ENCODE results near the gene HSPA6.
"Not testable (repeated sequence)": the region's sequence is repeated elsewhere in the genome, so short reads cannot be mapped to it uniquely, and the experiment has no call there.

Gene HSPA6

DNA sequence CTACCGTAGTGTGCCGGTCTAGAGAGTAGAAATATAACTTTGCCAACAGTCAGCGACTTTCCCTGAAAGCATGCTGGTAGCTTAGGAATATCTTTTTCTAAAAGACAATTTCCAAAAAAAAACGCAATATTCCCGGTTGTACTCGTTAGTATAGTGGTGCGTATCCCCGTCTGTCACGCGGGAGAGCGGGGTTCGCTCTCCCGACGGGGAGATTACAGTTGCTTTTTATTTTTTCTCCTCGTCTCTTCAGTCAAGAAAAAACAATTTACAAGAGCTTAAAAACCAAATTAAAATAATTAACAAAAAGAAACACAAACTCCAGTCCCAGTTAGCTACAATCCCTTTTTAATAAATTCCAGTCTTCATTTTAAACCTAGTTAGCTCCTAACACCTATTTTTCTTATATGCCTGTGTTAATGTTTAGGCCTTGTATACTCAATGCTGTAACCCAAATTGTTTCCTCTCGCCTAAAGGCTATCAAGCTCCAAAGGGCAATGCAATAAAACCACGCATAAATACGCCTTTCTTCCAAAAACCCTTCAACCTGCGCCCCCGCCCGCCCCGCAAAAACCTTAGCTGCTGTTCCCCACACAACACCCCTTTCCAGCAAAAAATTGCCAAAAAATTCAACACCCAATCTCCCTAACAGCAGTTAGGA lies 7.8 kb downstream of the HSPA6 start:
- DNase-seq (ENCODE audit: extremely low read depth in 1 of 2, low read depth in 1 of 2) = no peak

DNA sequence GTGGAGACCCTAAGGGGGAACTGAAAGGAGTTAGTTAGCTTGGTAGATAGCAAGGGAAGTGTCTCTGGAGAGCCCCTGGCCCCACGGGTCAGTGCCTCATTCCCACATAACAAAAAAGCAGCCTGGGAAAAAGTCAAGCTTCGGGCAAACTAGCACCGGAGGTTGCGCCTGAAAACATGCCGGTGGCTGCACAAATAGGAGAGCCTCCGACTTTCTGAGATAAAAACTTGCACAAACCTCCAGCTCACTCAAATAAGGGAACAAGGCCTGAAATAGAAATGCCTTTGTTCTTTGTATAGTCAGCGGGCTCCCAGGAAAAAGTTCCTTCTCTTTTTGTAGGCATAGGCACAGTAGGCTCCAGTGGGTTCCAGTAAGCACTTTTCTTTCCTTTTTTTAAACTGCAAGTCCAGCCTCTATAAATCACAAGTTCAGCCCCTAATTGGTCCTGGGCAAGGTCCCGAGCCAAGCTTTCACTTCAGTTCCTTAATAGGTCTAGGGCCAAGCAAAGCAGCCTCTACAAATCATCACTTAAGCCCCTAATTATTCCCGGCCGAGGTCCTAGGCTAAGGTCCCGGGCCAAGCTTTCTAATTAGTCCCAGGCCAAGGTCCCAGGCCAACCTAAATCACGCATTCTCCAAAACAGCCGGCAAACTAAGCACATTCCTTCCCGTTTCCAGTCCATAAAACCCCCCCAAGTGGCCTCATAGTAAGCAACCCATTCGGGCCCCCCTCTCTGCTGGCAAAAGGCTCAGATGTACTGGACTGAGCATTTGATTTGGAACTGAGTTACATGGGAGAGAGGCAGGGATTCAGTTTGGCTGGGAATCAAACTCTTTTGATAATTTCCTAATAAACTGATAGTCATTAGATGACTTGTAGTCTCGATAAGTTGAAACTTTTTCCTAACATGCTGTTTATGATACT lies 8.6 kb downstream of the HSPA6 start:
- not testable (repeated sequence) for DNase-seq (ENCODE audit: extremely low read depth in 1 of 2, low read depth in 1 of 2)

DNA sequence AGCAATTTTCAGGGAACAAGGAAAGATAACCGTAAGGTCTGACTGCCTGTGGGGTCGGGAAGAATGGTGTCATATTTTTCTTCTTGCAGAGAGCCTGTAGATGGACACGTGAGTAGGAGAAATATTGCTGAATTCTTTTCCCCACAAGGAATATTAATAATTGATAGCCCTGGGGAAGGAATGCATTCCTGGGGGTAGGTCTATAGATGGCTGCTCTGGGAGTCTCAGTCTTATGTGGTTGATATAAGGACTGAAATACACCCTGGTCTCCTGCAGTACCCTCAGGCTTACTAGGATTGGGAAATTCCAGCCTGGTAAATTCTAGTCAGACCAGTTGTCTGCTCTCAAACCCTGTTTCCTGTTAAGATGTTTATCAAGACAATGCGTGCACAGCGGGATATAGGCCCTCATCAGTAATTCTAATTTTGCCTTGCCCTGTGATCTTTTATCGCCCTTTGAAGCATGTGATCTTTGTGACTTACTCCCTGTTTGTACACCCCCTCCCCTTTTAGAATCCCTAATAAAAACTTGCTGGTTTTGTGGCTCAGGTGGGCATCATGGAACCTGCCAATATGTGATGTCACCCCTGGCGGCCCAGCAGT lies 12.8 kb downstream of the HSPA6 start:
- DNase-seq (ENCODE audit: extremely low read depth in 1 of 2, low read depth in 1 of 2) = not testable (repeated sequence)

DNA sequence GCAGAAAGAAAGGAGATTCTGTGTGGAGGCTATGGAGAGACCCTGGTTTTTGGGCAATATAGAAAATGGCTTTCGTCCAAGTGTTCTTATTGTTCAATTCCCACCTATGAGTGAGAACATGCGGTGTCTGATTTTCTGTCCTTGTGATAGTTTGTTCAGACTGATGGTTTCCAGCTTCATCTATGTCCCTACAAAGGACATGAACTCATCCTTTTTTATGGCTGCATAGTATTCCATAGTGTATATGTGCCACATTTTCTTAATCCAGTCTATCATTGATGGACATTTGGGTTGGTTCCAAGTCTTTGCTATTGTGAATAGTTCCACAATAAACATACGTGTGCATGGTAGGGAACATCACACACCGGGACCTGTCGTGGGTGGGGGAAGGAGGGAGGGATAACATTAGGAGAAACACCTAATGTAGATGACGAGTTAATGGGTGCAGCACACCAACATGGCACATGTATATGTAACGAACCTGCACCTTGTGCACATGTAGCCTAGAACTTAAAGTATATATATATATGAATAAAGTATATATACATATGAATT lies 14.7 kb downstream of the HSPA6 start:
- DNase-seq (ENCODE audit: extremely low read depth in 1 of 2, low read depth in 1 of 2) = not testable (repeated sequence)

DNA sequence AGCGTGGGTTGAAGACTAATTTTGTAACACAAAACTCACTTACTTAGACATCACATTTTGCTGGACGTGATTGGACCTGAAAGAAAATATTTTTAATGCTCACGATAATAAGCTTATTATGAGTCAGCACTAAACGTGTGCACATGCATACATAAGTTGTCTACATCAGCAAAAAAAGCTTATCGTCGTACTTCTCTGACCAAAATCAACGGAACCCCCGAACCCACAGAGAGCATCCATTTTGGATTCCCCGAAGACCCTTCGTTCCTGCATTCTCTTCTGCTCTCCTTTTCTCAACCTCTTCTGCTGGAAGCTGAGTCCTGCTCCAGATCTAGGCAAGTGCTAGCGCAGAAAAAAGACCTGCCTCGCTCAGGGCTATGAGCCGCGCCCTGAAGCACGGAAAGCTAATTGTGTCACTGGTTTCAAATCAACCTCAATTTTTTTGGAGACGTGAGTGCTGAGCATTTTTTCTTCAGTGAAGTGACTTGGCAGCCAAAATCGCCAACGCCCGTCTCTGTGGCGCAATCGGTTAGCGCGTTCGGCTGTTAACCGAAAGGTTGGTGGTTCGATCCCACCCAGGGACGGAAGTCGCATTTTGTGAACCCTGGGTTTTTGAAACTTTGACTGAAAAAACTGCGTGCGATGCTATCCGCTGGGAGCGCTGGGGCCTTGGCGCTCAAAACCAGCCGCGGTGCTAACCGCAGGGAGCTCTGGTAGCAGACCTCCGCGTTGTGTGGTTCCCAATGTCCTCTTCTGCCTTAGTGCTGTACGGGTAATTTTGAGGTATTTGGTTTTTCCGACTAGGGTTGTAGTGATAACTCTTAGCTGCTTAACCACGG lies 15.6 kb downstream of the HSPA6 start:
- peak; percentile 80 to 92 for DNase-seq (ENCODE audit: extremely low read depth in 1 of 2, low read depth in 1 of 2)

DNA sequence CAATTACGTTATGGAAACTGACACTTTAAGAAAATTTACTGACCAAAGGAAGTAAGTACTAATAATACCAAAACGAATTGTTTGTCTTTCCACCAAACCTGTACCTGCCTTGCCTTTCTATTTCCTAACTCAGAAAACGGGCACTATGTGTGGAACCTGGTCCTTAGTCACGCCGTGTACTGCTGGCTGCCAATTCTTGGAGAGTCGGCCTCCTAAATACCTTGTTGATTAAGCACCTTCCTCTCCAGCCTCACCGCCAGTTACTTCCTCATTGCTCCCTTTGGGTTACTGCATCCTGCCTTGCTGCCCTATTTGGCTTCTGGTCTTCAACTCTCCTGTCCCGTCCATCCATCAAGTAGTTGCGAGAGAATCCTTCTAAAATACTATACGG lies 16.2 kb downstream of the HSPA6 start:
- peak in 1 of 2 donors; percentile 10 for DNase-seq (ENCODE audit: extremely low read depth in 1 of 2, low read depth in 1 of 2)

DNA sequence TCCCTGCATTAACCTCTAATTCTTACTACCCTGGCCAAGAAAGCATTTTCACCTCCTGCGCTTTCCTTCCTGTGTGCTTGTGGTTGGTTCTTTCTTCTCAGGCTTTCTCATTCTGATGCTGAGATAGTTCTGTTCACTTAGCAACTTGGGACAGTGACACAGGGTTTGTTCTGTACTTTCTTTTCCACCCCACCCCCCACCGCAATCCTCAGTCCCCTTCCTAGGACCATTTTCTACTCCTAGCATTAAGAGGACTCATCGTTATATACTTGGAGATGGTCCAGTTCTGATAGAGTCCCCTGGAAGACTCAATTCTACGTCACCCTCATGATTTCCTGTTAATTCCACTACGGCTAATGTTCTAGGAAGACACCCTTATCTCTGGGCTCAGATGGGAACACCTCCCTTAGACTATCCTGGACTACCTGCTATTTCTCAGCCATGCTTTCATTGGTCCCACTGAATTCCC lies 17.8 kb downstream of the HSPA6 start:
- peak in 1 of 2 donors; percentile 41 for DNase-seq (ENCODE audit: extremely low read depth in 1 of 2, low read depth in 1 of 2)

DNA sequence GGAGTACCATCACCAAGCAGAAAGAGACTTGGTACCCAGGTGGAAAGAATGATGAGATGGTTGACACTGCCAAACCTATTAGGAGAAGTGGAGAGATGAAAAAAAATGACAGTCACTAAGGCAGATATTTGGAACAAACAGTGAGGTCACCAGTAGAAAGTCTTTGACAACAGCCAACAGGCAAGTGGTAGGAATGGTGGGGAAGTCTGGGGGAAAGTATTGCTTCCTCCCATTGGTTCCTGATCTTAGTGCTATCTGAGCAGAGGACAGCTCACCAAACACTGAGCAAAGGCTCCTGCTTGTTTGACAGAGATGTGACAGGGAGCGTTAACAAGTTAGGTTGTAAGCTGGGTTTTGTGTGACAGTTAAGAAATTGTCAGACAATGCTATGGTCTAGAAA lies 18.8 kb downstream of the HSPA6 start:
- DNase-seq (ENCODE audit: extremely low read depth in 1 of 2, low read depth in 1 of 2) = not testable (repeated sequence)

DNA sequence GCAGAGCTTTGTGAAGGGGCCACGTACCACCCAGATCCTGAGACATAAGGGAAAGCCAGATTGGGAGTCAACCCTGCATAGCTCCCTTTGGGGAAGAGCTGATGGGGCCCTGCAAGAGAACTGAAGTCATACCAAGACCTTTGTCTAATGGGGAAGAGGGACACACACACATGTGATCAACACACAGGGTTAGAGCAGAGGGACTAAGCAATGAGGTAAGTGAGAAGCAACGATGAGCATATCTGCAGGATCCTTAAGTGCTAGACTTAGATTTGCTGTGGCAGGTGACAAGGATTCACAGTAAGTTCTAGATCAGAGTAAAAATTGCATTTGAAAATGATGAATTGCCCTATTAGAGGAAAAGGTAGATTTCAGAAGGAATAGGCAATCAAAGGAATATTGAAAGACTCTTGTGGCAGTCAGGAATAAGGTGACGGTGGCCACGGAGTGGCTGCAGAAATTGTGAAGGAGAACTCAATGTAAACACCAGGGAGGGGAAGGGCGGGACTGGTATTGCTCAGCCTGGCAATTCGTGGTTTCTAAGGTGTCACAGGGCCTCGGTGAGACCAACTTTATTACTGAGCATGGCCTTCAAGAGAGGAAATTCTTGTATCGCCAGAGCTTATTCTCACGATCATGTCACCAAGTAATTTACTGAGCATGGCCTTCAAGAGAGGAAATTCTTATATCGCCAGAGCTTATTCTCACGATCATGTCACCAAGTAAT lies 20.8 kb downstream of the HSPA6 start:
- DNase-seq (ENCODE audit: extremely low read depth in 1 of 2, low read depth in 1 of 2) = peak in 1 of 2 donors; percentile 20

DNA sequence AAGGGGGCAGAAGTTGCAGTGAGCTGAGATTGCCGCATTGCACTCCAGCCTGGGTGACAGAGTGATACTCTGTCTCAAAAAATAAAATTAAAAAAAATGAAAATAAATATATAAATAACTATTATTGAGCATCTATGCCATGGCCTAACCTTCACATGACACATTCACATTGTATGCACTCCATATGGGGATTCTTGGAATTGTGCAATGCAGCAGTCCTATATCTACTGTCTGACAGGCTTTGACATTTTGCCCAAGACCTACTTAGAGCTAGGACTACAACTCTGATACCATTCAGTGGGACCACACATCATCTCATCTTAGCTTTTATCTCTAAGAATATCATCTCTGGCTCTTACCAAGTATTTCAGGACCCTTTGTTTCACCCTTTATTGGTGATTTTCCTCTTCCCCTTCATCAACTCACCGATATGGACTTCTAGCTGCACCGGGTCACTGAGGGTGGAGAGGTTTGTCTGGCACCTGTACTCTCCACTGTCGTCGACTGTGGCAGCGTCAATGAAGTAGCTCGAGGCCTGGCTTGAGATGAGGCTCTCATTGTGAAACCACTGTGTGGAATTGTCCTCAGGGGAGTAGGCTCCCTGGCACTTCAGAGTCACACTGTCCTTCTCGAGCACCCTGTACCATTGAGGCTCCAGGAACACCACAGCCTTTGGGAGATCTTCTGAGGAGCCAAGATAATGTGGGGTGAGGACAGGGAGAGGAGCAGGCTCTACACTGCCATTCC lies 23.8 kb downstream of the HSPA6 start:
- DNase-seq (ENCODE audit: extremely low read depth in 1 of 2, low read depth in 1 of 2) = not testable (repeated sequence)

DNA sequence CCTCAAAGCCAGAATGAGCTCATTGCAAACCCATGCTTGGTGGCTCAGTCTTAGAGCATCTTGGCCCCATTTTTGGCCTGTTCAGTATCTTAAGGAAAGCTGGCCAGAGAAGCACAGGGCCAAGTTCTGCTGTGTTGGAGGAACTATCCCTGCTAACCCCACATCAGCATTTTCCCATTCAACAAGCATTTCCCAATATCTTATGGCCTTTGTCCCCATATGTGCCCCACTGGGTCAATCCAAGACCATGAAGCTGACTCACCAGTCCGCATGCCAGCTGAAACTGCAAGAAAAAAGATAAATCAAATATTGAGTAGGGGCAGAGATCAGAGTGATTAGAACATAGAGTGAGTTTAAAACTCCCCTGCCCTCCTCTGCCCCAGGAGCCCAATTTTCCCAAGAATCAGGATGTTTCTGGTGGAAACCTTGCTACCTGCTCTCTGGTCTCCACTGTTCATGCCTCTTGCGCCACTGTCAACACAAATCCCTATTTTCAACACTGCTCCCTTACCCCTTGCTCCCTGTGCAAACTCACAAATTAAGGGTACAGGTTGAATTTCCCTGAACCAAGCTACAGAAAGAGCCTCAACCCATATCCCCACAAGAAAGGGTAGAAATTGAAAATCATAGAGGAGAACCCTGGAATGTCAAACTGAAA lies 24.5 kb downstream of the HSPA6 start:
- DNase-seq (ENCODE audit: extremely low read depth in 1 of 2, low read depth in 1 of 2) = not testable (repeated sequence)

DNA sequence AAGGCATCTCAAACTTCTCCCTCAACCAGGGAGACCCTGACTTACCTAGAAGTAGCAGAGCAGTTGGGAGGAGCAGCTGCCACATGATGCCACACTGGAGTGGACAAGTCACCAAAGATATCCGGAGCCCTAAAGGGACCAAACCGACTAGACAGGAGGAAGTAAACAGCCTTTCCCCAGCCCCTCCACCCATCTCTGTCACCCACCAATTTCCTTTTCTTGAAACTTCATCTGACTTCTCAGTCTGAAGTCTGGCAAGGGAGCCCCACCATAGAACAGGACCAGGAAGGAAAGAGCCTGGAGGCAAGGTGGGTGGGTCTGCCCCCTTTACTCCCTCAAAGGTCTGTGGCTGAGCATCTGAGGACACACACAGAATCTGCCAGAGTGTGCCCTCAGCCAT lies 25.3 kb downstream of the HSPA6 start, which contains the start of gene FCGR3A:
Gene FCGR3A, minus strand, starts transcription at position 167 of the 400 bp plus-strand sequence. Its CDS starts 82 bp downstream, at position 85.
- no peak for DNase-seq (ENCODE audit: extremely low read depth in 1 of 2, low read depth in 1 of 2)

DNA sequence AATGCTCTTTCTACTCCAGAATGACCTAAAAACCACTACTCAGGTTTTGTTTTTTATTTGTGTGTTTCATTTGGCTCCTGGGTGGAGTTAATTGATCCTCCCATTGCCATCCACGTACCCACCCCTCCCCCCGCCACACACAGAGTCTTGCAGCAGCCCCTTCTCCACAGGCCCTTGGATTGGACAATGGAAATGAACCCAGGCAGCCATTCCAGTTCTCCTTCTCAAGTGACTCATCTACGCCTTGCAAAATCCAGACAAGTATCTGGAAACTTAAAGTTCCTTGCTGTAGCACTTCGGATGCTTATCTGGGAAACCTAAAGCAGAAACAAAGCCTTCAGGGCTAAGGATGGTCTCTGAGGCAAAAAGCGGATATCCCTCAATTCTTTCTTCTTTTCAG lies 26.6 kb downstream of the HSPA6 start:
- not testable (repeated sequence) for DNase-seq (ENCODE audit: extremely low read depth in 1 of 2, low read depth in 1 of 2)

DNA sequence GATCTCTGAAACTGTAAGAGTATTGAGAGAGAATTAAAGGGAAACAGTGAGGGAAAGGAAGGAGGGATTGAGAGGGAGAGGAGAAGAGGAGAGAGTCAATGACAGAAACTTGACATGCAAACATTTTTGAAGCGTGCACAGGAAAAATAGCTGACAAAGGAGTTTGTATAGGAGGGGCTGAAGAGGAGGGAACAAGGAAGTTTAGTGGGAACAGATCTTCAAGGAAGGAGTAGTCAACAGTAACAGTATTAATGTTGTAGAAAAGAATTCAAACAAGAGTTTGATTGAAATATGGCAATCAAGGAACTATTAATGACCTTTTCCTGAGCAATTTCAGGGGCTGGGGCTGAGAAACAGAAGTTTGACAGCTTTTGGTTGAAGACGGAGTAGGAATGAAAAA lies 29.3 kb downstream of the HSPA6 start:
- not testable (repeated sequence) for DNase-seq (ENCODE audit: extremely low read depth in 1 of 2, low read depth in 1 of 2)

DNA sequence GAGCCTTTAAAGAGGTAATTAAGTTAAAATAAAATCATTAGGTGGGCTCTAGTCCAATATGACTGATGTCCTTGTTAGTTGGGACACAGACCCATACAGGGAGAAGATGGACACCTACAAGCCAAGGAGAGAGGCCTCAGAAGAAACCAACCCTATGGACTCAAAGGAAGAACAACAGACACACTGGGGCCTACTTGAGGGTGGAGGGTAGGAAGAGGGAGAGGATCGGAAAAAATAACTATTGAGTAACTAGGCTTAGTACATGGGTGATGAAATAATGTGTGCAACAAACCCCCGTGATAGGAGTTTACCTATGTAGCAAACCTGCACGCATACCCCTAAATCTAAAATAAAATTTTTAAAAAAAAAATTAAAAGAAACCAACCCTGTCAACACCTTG lies 30.0 kb downstream of the HSPA6 start:
- not testable (repeated sequence) for DNase-seq (ENCODE audit: extremely low read depth in 1 of 2, low read depth in 1 of 2)

DNA sequence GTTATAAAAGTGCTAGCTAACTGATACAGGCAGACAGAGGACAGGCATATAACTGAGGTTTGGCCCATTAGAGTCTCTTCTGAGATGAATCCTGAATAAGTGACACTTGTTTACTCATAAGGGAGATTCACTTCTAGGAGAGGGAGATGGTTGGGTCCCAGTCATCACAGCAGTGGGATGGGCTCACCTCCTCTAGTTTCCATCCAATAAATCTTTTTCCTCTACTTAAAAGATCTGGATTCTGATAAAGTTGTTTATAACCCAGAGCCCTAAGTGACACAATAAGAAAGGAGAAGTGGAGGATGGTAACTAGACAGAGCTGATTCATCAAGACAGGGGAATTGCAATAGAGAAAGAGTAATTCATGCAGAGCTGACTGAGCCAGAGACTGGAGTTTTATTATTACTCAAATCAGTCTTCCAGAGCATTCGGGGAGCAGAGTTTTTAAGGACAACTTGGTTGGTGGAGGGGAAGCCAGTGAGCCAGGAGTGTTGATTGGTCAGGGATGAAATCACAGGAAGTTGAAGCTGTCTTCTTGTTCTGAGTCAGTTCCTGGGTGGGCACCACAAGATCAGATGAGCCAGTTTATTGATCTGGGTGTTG lies 30.6 kb downstream of the HSPA6 start:
- DNase-seq (ENCODE audit: extremely low read depth in 1 of 2, low read depth in 1 of 2) = peak in 1 of 2 donors; percentile 11

DNA sequence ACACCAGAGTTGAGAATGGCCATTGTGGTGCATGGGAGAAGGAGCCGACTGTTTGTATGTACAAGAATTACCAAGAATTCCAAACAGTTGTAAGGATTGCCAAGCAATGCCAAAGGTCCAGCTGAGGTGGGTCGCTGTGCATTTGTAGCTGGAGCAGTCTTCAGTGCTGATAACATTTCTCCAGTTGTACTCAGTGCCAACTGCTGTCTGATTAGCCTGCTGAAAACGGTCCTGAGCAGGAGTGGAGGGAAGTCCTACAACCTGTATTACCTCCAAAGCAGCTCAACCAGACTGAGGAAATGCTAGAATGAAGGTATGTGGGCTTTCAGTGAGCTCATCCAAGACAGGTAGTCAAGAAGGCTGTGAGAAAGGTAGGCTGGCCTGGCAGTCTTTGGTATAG lies 31.8 kb downstream of the HSPA6 start:
- not testable (repeated sequence) for DNase-seq (ENCODE audit: extremely low read depth in 1 of 2, low read depth in 1 of 2)

DNA sequence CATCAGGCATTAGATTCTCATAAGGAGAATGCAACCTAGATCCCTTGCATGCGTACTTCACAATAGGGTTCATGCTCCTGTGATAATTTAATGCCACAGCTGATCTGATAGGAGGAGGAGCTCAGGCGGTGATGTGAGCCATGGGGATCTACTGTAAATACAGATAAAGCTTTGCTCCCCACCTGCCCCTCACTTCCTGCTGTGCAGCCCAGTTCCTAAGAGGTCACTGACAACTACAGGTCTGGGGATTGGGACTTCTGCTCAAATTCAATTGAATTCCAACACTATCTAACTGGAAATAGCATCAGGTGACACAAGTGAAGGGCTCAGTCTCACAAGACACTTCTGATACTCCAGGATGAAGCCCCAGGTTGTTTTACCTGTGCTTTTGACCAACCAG lies 32.6 kb downstream of the HSPA6 start:
- not testable (repeated sequence) for DNase-seq (ENCODE audit: extremely low read depth in 1 of 2, low read depth in 1 of 2)

Measured in stimulated activated CD8-positive, alpha-beta memory T cell treated with anti-CD3 and anti-CD28 coated beads, Interleukin-7, amount 100 ng/mL, for 48 hours (primary cell).